GM12801 (cell line): ENCODE measurements around the gene CFAP299.

Experiments used
- CTCF ChIP-seq: IDR thresholded peaks from one replicate; pipeline ENCODE4 v1.5.1; 2011; ENCODE audit warnings: control low read depth; ENCODE audit not compliant: insufficient read length; ENCODE audit errors: extremely low read depth

The CFAP299 gene

GRCh38 chr4:80471756-80472155 lies 136.2 kb downstream of the CFAP299 start:
- TF ChIP-seq CTCF = no peak

GRCh38 chr4:80475236-80475635 lies 139.7 kb downstream of the CFAP299 start:
- no peak for TF ChIP-seq CTCF

- TF ChIP-seq CTCF = no peak
These were observed 140.3 kb downstream of the CFAP299 start for GRCh38 chr4:80475798-80476197.

- no peak for TF ChIP-seq CTCF
These were observed 149.2 kb downstream of the CFAP299 start for GRCh38 chr4:80484712-80485111.

GRCh38 chr4:80486603-80487002 lies 151.1 kb downstream of the CFAP299 start:
- no peak for TF ChIP-seq CTCF

- no peak for TF ChIP-seq CTCF
These were observed 154.3 kb downstream of the CFAP299 start for GRCh38 chr4:80489798-80490197.

GRCh38 chr4:80492761-80493160 lies 157.2 kb downstream of the CFAP299 start:
- no peak for TF ChIP-seq CTCF

- TF ChIP-seq CTCF = no peak
These were observed 160.3 kb downstream of the CFAP299 start for GRCh38 chr4:80495865-80496264.
